Pulmonary artery endothelial cell (primary cell): ENCODE data around the gene SMAD1. TPM values are rescaled to one million over a fixed set of nuclear protein-coding genes. Genes with fewer than 3 reads are reported as not detected.

Experiments used
- DNase-seq: peaks from one replicate; pipeline ENCODE4 v3.0.0-alpha.2; 2011; ENCODE audit warnings: low read depth, low spot score
- total RNA-seq: library from RNA; depleted of rRNA; stranded (reverse); fragments of >200 nt; gene quantifications from 2 replicates; pipeline ENCODE4 v1.2.3, GENCODE V29; 2014

Gene SMAD1
- total RNA-seq: 50.6 and 55.1 TPM in 2 replicates

GRCh38 chr4:145481164-145481941 lies at the start of gene SMAD1:
Gene SMAD1 (plus strand): TSS chr4:145481853. CDS start chr4:145514614, 32,761 bp downstream.
- DNase-seq: peak; percentile 52

- DNase-seq: no peak
Measured at GRCh38 chr4:145433684-145434083, 48.0 kb upstream of the SMAD1 start.

- no peak for DNase-seq
Measured at GRCh38 chr4:145435646-145436045, 46.0 kb upstream of the SMAD1 start.

GRCh38 chr4:145436114-145436513 lies 45.5 kb upstream of the SMAD1 start:
- DNase-seq: no peak

GRCh38 chr4:145436796-145437195 lies 44.9 kb upstream of the SMAD1 start:
- no peak for DNase-seq

- no peak for DNase-seq
Measured at GRCh38 chr4:145437466-145437865, 44.2 kb upstream of the SMAD1 start.

GRCh38 chr4:145438298-145438697 lies 43.4 kb upstream of the SMAD1 start:
- DNase-seq: no peak

GRCh38 chr4:145440292-145441007 lies 41.2 kb upstream of the SMAD1 start:
- DNase-seq: no peak

GRCh38 chr4:145446184-145446583 lies 35.5 kb upstream of the SMAD1 start:
- no peak for DNase-seq

- DNase-seq: no peak
Measured at GRCh38 chr4:145451895-145452294, 29.8 kb upstream of the SMAD1 start.

GRCh38 chr4:145452447-145453162 lies 29.0 kb upstream of the SMAD1 start:
- DNase-seq: no peak

GRCh38 chr4:145453163-145453520 lies 28.5 kb upstream of the SMAD1 start:
- DNase-seq: no peak

GRCh38 chr4:145473203-145473602 lies 8.4 kb upstream of the SMAD1 start:
- DNase-seq: no peak

GRCh38 chr4:145480257-145480656 lies 1.4 kb upstream of the SMAD1 start:
- no peak for DNase-seq

GRCh38 chr4:145481942-145482208 lies 222 bp downstream of the SMAD1 start:
- DNase-seq: no peak

GRCh38 chr4:145482209-145483037 lies 770 bp downstream of the SMAD1 start:
- no peak for DNase-seq

GRCh38 chr4:145483514-145483913 lies 1.9 kb downstream of the SMAD1 start:
- DNase-seq: no peak

GRCh38 chr4:145484225-145484846 lies 2.7 kb downstream of the SMAD1 start:
- no peak for DNase-seq

- no peak for DNase-seq
Measured at GRCh38 chr4:145485120-145485519, 3.5 kb downstream of the SMAD1 start.

- DNase-seq: no peak
Measured at GRCh38 chr4:145486603-145487002, 5.0 kb downstream of the SMAD1 start.

- no peak for DNase-seq
Measured at GRCh38 chr4:145487631-145488030, 6.0 kb downstream of the SMAD1 start.
